ENCODE results near the gene TMEM121B. TPM values are rescaled to one million over a fixed set of nuclear protein-coding genes. Genes with fewer than 3 reads are reported as not detected.
A peak's percentile ranks its signal among the peaks of the same experiment; 100 is the strongest.
"Not testable (repeated sequence)": the region's sequence is repeated elsewhere in the genome, so short reads cannot be mapped to it uniquely, and the experiment has no call there.

TMEM121B gene
- total RNA-seq: 0.10 TPM in 1 of 2 replicates, not detected in the other

DNA sequence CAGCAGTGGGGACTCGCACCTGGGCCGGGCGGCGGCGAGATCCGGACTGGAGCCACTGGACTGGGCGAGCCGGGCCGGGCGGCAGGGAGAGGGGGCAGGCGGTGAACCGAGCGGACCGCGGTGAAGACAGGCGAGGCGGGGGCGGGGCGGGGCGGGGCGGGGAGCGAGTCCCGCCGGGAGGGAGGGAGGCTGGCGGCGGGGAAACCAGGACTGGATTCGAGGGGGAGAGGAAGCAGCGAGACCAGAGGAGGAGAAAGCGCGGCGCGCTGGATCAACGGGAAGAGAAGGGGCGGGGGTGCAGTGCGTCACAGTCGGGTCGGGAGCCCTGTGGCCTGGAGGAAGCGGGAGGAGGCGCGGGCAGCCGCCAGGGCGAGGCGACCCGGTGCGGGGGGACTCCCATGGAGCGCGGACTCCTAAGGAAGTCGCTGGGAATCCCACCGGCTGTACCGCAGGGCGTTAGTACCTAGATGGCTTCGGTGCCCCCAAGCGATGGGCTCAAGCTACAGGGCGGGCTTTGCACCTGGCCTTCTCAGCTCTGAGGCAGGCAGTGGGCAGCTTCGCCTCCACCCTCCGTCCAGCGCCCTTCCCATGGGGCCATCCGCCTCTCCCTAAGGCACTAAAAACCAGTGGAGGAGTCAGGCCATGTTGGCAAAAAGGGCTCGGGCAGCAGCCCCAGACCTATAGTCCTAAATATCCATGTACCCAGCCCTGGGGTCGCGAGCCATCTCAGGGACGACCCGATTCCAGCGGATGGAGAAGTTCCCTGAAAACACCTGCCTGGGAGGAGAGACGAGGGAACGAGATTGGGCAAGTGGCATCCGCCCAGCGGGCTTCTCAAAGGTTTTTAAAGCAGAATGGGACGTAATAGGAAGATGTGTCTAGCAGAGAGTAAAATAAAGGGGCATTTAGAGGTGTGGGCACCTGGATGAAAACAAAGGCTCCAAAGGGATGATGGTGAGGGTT, at the start of gene TMEM121B:
TMEM121B (minus strand) TSS at position 128 of the 963 bp plus-strand sequence. CDS start 233 bp downstream, outside the sequence.
- DNase-seq (ENCODE audit: low read depth): peak; percentile 11

DNA sequence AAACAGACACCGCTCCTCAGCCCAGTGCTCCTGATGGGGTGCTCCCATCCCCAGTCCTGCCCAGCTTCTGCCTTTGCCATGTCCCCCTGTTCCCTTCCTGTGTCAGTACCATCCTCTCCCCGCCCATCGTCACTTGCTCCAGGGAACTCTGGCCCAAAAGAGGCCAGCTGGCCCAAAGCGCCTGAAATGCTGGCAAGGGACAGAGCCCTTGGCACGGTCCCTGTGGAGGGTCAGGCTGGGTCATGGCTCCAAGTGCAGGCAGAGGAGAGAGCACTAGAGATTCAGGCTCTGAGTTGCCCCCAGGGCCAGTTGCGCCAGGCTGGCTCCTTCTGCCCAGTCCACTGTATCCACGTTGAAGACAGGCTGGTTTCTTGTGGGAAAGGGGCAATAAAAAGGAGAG, 46.3 kb upstream of the TMEM121B start:
- DNase-seq (ENCODE audit: low read depth): no peak

DNA sequence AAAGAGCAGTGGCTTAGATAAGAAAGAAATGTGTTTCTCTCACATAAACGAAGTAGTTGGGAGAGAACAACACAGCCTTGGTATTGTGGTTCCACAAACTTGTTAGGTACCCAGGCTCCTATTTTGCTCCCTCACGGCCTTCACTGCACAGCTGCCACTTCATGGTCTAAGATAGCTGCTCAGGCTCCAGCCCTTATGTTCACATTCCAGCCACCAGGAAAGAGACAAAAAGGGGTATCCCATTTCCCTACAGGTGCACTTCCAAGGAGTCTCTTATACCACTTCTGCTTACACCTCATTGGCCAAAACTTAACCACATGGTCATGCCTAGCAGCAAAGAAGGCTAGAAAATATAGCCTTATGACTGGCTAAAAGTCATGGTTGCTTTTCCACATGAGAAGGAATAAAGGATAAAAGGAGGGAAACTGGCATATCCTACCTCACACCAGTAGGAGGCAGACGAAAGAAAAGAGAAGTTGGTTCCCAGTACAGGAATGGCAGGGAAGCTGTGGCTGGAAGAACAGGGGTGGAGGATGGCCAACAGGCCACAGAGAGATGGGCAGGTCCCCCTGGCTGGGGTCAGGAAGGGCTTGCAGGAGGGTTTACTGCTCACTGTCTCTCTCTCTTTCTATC, 43.3 kb upstream of the TMEM121B start:
- DNase-seq (ENCODE audit: low read depth): no peak

DNA sequence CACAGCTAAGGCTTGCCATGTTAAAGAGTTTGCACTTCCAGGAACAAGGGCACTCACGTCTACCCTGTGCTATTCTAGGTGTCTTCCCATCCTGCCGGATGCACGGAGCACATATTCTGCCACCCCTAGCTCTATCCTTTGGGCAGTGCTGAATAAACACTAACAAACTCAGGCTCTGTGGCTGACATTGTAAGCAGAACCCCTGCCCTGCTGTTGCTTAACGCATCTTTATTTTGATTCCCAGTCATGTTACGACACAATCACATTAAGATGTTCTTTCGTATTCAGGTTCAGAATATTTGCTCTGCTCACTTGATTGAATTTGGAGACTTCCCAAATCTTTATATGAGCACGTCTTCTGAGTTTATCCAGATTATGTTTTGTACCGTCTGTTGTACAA, 41.6 kb upstream of the TMEM121B start:
- no peak for DNase-seq (ENCODE audit: low read depth)

DNA sequence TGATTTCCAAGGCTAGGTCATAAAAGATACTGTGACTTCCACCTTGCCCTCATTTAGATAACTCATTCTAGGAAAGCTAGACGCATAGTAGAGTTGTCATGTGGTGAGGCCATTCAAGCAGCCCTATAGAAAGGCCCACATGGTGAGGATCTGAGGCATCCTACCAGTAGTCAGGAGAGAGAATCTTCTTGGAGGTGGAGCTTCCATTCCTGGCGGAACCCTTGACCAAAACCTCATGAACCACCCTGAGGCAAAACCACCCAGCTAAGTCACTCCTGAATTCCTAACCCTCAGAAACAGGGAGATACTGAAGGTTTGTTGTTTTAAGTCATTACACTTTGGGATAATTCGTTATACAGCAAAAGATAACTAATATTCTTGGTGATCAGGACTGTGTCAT, 40.8 kb upstream of the TMEM121B start:
- DNase-seq (ENCODE audit: low read depth): no peak

DNA sequence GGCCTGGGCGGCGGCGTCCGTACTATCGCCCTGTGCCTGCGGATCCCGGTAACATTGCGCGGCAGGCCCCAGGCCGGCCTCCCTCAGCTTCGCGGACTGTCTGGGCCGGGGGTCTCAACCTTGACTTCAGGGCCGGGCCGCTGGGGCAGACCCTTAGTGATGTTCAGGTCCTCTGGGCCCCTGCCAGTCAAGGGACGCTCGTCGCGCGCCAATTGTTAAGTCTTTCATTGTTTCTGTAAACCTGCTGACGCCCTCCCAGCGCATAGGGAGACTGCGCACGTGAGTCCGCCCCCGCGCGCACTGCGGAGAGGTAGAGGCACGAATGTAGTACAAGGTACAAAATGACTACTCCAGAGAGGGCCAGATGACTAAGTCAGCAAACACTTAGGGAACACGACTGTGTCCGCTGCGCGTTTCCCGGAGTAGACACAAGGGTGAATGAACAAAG, 38.4 kb upstream of the TMEM121B start:
- DNase-seq (ENCODE audit: low read depth): peak; percentile 69

DNA sequence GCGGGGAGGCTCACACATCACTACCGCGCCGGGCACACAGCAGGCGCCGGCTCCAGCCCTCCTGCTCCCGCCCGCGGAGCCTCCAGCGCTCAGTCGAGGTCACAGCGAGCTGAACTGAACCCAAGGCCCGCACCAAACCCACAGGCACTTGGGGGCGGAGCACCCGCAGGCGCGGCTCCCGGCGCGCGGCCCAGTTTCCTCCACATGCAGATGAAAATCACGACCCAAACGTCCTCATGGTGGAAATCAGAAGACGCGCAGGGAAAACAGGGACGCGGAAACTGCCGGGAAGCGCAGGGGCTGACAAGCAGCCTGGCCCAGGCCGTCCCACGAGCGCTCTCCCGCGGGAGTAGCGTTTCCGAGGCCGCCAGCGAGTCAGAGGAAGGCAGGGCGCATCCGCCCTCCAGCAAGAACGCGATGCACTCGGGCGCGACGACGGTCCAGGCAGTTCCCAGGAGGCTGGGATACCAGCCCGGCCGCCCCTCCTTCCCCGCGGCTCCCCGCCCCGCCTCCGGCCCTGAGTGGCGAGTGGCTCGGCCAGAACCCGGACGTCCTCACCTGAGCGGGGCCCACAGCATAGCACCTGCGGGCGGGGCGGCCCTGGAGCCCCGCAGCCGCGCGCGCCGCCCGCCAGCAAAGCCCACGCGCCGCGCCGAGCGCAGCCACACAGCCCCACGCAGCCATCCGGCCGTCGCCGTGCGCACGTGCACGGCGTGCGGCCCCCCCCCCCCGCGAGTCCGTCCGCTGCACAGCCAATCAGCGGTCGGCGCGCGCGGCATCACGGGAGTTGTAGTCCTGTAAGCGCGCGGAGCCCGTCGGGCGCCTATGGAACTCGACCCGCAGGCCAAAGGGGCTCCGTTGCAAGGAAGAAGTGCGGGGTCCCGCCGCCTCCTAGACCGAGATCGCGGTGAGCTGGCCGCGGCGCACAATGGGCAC, 37.7 kb upstream of the TMEM121B start, which contains the start of gene HDHD5:
HDHD5 (minus strand) TSS at position 710 of the 936 bp plus-strand sequence; CDS start at position 684, 26 bp downstream.
- DNase-seq (ENCODE audit: low read depth): peak; percentile 69

DNA sequence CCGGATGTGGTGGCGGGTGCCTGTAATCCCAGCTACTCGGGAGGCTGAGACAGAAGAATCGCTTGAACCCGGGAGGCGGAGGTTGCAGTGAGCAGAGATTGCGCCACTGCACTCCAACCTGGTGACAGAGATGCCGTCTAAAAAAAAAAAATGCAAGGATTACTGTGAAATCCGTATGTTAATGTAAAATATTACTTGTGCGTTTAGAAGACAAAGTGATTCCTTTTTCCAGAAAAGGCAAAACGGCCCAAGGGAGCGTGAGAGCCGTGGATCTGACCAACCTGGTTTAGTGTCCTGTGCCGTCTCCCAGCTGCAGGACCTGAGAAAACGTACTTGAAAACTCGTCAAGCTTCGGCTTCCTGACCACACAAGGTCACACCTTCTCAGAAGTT, 37.0 kb upstream of the TMEM121B start:
- DNase-seq (ENCODE audit: low read depth): no peak

DNA sequence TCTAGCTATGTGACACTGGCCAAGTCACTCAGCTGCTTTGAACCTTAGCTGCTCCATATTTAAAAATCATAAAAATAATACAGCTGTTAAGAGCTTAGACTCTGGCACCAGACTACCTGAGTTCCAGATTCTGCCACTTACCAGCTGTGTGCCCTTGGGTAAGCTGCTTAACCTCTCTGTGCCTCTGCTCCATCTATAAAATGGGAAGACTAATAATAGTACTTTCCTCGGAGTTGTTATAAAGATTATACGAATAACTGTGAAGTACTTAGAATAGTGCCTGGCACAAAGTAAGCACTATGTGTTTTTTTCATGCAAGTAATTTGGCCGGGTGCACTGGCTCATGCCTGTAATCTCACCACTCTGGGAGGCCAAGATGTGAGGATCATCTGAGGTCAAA, 36.6 kb upstream of the TMEM121B start:
- no peak for DNase-seq (ENCODE audit: low read depth)

DNA sequence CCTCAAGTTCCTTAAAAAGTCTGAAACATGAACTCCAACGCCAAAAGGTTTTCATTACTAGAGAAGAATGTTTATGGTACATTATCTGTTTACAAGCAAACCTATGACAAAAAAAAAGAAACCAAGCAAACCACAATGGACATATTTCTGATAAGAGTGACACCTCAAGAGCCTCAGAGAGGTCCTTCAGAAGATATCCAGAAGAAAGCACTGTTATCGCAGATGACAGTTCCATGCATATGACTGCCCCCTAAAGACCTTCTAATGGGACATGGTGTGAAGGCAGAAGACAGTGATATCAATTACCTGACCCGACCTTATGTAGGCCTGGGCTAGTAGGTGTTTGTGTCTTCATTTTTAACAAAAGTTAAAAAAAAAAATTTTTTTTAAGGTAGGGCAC, 34.8 kb upstream of the TMEM121B start:
- DNase-seq (ENCODE audit: low read depth): no peak

DNA sequence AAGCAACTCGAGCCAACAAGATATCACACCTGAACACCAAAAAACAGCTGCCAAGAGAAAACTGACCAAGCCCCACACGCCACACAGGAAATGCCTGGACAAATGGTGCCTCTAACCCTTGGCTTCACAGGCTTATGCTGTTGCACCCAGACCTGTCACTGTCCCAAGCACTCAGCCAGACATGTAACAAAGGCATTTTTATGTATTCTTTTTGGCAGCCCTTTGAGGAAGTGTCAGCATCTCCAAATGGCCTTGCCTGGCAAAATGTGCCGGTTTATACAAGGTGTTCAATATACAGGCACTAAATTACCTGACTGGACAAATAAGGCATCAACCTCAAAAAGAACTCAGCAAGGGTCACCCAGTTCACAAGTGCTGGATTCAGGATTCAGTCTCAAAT, 31.8 kb upstream of the TMEM121B start:
- DNase-seq (ENCODE audit: low read depth): no peak

DNA sequence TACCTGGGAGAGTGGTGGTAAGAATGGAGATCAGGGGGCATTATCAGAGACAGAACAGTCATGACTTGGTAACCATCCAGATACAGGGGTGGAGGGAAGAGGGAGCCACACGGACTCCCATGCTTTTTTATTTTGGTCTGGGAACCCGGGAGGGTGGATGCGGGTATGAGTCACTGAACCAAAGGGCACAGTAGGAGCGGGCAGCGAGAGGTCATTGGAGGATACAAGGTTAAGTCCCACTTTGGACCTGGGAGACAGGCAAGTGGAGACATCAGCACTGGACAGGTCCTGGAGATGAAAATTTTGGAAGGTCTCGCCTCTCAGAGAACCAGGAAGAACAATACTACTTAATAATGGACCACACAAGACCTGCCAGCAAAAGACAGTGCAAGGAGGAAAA, 31.2 kb upstream of the TMEM121B start:
- no peak for DNase-seq (ENCODE audit: low read depth)

DNA sequence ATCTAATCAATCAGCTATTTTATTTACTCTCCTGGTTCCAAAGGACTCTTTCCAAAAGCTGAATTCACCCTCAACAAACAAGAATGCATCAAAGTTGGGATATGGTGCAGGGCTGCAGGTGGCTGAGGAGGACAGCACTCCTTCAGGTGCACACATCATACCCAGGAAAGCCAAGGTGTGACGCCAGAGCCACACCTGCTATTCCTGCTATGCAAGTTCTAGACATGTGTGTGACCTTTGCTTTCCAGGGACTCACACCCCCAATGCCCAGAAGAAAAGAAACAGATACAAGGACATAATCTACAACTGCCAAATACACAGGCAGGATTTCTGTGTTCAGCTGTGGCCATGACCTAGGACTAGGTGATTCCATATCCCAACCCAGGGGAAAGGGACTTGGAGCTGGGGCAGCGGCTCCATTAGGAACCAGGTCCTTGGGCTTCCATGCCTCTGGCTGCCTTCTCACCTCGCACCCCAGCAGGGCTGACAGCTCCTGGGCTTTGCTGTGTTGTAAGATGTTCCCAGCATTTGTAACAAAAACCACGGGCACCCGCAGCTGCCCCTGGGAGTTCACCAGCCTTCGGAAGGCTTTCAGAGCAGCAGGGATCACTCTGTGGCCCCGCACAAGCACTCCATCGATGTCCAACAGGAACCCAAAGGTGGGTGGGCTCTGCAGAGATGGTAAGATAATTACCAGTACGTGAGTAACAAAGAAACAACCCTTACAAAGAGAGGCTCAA, 28.1 kb upstream of the TMEM121B start:
- DNase-seq (ENCODE audit: low read depth): no peak

DNA sequence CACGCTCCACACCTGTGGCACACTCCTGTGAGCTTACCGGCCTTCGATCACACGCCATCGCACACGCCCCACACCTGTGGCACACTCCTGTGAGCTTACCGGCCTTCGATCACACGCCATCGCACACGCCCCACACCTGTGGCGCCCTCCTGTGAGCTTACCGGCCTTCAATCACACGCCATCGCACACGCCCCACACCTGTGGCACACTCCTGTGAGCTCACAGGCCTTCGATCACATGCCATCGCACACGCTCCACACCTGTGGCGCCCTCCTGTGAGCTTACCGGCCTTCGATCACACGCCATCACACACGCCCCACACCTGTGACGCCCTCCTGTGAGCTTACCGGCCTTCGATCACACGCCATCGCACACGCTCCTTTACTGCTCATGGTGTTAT, 26.3 kb upstream of the TMEM121B start:
- DNase-seq (ENCODE audit: low read depth): not testable (repeated sequence)

DNA sequence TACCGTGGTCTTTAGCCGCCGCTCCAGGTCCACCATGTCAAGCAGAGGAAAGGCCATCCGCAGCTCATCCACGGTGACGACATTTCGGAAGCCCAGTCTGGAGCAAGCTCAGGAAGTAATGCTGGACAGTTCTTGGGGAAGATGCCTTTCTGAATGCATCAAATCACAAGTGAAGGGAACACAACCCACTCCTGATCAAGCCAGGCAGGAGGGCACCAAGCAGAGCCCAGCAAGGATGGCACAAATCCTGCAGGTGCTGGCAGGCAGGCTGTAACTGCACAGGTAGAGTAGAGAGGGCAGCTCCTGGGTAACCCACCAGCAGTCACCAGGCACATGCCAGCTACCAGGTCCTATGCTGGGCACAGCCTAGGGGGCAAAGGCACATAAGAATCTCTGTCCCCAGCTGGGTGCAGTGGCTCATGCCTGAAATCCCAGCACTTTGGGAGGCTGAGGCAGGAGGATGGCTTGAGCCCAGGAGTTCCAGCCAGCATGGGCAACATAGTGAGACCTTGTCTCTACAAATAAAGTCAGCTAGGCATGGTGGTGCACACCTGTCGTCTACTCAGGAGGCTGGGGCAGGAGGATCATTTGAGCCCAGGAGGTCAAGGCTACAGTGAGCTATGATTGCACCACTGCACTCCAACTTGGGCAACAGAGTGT, 24.0 kb upstream of the TMEM121B start:
- no peak for DNase-seq (ENCODE audit: low read depth)

DNA sequence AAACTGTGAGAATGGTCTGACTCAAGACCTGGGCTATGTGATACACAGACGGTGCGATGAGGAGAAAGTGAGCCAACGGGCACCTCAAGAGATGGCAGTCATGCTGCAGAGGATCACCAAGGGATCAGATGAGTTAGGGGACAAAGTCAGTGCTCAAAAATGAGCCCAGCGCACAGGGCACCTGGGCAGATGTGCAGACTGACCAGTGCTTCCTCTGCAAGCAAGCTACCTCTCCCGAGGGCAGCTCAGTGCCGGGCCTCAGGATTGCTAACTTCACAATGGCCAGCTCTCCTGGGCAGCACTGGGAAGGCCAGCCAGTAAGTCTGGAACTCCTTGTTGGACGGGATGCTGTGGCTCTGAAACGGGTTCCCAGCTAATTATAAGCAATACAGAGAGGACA, 22.7 kb upstream of the TMEM121B start:
- DNase-seq (ENCODE audit: low read depth): no peak

DNA sequence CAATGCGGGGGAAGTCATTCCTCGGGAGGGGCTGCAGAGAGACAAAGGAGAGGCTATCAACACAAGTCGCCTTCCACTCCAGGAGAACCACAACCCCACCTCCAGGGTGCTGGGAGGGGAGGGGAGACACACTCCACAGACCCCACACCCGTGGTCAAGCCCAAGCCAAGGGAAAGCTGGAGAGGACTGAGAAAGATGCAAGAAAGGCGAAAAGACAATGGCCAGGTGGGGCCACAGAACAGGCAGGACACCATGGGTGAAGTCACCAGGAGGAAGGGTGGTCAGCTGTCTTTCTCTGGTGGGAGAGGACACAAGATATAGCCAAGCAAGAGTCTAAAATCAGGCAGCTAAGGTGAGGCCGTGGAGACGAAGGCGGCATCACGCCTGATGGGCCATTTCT, 21.9 kb upstream of the TMEM121B start:
- no peak for DNase-seq (ENCODE audit: low read depth)

DNA sequence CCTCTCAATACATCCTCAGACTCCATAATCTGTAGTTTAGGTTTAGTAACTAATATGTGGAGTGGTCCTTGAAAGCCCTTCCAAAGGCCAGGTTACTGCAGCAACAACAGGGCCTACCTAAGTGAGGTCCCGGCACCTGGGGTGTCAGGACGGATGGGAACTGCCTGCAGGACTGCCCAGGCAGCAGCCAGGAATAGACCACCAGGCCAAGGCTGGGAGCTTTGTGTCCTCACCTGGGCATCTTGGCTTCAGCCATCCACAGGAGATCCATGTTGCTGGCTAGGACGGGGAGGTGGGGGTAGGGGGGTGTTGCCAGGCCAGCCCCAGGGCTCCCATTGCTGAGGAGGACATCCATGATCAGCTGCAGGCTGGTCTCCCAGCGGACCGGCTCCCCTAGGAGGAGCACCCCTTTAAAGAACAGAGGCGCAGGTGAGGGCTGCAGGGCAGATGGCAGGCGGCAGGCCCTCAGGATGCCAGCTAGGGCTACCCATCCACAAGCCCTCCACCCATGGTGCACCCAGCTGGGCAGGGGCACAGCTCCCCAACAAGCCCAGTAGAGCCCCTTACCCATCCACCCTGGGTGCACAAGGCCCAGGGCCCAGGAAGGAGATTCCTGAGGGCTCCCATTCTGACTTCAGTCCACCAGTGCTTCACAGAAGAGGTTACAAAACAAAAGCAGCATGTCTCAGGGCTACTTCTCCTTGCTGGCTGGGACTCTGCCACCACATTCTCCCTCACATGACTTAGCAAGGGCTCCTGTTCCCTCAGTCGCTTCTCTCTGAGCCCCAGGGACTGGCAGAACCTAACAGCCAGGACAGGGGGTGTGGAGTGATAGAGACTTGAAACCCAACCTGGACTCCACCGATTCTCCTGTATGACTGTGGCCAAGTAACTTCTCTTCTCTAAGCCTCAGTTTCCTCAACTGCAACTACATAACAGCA, 19.9 kb upstream of the TMEM121B start:
- no peak for DNase-seq (ENCODE audit: low read depth)

DNA sequence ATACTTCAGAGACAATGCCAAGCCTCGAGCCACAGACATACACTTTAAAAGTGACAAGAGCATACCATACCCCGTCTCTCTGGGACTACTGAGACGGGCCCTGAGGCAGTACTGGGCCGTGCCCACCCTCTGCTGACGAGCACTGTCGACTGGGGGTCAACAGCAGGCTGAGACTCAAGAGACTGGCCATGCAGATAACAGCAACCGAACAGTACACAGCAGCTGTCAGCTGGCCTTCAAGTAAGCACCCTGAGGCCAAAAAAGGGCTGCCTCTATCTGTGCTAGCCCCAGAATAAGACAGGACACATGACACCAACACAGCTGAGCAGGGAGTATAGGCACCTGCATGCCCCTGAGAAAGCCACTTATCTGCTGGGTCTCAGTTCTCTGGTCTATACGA, 18.9 kb upstream of the TMEM121B start:
- DNase-seq (ENCODE audit: low read depth): no peak
